IPS-NIHi7 (cell line): ENCODE results near the gene ITPA.

ENCODE experiments used
- DNase-seq: peaks from one replicate; pipeline ENCODE4 v3.0.0; 2012; ENCODE audit warnings: mixed read lengths; ENCODE audit errors: extremely low spot score

Gene ITPA

GRCh38 chr20:3244613-3245012 is 35.3 kb downstream of the ITPA start:
- DNase-seq, result no peak

DNA sequence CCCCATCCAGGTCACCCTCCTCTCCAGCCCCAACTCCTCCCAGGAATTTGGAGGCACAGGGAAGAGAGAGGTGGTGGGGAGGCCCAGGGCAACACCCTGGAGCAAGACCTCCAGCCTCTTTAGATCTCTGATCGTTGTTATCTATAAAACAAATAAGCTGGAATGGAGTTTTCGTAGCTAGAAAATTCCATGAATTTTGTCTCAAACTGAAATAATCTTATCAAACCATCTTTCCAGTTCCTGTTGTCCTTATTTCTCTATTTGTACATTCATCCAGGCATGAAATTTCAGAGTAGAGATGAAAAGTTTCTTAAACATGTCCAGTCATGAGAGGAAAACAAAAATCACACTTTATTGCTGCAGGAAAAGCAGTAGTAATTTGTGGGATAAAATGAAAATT is 35.9 kb downstream of the ITPA start:
- DNase-seq, result no peak

DNA sequence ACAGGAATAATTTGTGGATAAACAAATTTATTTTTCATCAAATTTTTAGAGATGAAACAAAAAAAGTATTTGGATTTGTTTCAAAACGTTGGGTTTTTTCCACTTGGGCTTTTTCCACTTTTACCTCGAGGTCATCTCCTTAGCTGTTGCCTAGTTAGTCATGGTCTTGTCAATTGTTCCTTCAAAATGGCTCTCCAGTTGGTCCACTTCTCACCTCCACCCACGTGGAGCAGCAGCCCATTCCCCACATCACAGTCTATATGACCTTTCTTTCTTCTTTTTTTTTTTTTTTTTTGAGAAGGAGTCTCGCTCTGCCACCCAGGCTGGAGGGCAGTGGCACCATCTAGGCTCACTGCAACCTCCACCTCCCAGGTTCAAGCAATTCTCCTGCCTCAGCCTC is 36.4 kb downstream of the ITPA start:
- no peak for DNase-seq

GRCh38 chr20:3246682-3247081 is 37.4 kb downstream of the ITPA start:
- no peak for DNase-seq

GRCh38 chr20:3247638-3248037 is 38.3 kb downstream of the ITPA start:
- DNase-seq, result no peak

DNA sequence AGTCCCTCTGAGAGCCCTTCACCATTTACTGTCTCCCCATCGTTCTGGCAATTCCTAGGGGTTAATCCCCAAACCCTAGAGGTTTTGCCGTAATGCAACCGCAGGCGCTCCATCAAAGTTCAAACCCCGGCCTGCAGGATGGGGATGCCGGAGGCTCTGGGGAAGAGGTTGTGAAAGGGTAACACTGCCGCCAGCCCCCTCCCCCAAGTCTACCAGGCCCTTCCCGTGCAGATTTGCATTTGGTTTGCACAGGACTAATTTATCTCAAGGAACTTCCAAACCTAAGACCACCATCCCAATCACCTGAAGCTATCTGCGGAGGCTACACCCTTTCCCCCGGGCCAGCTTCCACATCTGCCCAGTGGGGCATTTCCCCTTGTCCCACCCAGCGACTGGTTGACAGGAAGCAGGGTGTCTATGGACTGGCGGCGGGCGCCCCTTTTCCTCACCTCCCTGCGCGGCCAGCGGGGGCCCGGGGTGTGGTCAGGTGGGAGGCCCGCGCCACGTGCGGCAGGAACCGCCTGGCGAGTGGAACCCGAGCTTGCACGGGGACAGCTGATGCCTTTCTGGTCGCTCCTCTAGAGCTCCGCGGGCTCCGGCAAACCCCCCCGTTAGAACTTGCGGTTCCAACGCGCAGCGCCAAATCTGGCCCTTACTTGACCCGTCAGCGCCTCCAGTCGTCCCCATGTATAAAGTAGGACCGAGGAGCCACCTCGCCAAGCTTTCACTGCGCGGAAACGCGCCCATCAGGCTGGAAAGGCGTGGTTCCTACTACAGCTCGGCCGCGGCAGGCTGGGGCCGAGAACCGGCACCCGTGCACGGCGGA is 39.1 kb downstream of the ITPA start:
- DNase-seq, result peak; percentile 75

DNA sequence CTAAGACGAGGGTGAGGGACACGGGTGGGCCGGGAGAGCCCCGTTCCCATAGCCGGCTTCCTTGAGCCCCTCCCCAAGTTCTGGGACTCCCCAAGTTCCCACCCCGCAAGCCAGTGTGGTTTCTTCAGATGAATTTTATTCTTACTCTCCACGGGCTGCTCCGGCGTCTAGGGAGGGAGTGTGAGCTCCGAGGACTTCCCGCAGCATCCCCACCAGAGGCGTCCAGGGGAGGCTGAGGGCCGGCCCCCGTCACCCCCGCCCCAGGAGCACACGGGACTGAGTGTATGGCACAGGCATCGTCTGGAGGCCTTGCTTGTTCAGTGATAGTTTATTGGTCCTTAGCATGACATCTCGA is 39.7 kb downstream of the ITPA start:
- DNase-seq, result peak; percentile 22

- DNase-seq, result peak; percentile 92
Measured at GRCh38 chr20:3250091-3250504, 40.8 kb downstream of the ITPA start.

DNA sequence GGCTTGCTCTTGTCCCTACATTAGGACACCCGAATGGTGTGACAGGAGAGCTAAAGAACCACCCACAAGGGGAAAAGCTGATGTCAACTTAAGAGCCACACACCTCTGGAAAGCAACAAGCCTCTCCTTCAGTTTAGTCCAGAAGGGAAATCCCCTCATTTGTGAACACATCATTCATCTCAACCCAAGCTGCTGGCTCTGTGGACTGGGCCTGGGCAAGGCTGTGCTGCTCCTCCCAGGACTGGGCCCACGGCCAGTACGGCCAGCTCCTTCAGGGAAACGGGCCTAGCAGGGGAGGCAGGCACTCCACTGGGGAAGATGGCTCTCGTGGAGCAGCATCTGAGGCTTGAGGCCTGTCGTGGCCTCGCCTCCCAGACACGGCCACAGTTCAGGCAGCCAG is 42.5 kb downstream of the ITPA start:
- DNase-seq, result no peak

- no peak for DNase-seq
Measured at GRCh38 chr20:3255728-3256127, 46.4 kb downstream of the ITPA start.

- DNase-seq, result no peak
Measured at GRCh38 chr20:3258429-3258828, 49.1 kb downstream of the ITPA start.

DNA sequence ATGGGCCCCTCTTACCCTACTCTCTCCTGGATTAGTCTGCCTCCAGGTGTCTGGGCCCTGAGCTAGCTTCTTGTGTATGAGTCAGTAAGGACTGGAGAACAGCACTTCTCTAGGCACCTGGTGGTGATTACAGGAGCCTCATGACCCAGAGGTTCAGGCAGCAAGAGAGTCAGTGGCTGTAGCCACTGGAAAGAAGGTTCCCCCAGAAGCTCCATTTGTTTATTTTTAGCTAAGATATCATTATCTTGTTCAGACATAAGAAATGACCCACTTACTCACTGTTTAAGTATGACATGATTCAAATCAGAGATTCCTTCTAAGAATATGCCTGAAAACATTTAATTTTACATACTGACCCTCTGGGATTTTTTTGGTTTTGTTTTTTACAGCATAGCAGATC is 53.3 kb downstream of the ITPA start:
- no peak for DNase-seq

DNA sequence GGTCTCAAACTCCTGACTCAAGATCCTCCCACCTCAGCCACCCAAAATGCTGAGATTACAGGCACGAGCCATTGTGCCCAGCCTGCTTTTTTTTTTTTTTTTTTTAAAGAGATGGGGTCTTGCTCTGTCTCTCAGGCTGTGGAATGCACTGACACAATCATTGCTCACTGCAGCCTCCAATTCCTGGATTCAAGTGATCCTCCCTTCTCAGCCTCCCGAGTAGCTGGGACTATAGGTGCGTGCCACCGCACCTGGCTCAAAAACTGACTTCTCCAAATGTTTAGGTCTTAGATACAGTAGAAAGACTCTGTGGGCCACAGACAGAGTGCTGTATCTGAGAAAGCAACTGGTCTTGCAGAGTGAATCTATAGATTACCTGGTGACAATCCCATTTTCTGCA is 60.8 kb downstream of the ITPA start:
- DNase-seq, result no peak

- DNase-seq, result no peak
Measured at GRCh38 chr20:3273371-3273770, 64.1 kb downstream of the ITPA start.
